ENCODE measurements around the gene CRABP2.

Gene CRABP2

DNA sequence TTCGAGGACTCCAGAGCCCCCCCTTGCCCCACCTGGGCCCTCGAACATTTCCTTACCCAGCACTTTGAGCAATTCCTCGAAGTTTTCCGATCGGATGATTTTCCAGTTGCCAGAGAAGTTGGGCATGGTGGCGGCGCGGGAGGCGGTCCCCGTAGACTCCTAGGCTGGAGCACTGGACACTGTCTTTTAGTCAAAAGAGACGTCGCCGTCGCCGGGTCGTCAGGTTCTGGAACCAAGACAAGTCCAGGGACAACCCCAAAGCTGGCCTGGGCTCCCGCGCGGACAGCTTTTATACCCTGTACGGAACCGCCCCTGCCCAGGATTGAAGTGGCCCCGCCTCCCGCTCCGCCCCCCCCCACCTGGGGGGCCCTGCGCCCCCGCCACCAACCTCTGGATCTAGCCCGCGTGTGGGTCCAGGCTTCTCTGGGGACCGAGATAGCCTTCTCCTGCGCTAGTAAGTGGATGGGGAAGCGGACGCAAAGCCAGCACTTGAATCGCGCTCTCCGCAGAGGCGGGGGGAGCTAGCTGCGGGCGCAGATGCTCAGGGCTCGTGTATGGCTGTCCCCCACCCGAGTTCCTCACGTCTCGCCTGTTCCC lies at the start of gene CRABP2:
Gene CRABP2, minus strand, starts transcription at position 263 of the 597 bp plus-strand sequence. Its CDS starts 137 bp downstream, at position 126.
- FAIRE-seq (no peak), DNase-seq (ENCODE audit: low spot score) (no peak)

DNA sequence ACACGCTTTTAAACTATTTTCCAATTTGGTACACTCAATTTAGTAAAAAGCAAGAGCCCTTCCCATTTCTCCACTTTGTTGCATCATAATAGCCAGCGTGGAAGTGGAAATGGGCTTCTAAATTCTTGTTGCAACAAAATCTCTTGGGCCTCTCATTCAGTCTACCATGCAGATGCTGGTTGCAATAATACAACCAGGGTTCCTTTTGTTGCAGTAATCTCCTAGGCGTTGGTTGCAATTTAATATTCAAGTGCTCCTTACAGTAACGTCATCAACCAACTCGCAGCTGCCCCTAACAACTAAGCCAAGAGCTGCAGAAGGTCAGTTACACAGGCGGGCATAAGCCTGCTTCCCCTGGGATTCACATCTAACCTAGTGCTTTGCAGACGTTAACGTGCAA lies 48.8 kb upstream of the CRABP2 start:
- FAIRE-seq (no peak), DNase-seq (ENCODE audit: low spot score) (no peak)

DNA sequence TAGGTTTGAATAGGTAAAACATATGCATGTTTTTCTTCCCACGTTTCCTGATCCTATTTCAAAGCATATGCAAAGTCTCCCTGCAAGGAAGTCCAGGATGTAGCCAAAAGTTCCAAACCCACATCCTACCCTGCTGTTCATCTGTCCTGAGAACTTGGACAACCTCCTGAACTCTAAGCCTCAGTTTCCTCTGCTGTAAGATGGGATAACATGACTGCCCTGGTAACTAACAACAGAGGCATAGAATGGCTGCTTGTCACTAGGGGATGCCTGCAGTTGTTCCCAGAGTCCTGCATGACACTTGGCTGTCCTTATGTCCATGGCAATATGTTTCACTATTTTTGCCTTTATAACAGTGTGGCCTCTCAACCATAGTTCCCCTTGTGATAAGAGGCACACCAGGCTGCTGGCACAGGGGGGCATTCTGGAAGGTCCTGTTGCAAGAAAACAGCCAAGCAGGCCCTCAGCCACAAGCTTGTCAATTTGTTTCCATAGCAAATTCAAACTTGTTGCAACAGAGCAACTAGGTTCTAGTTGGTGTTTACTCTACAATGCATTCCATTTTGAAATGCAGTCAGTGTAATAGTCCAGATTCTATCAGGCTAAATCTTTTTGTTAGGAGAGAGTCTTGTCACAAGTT lies 47.6 kb upstream of the CRABP2 start:
- FAIRE-seq = no peak
- DNase-seq (ENCODE audit: low spot score) = no peak

GRCh38 chr1:156751757-156752481 lies 46.5 kb upstream of the CRABP2 start:
- DNase-seq (ENCODE audit: low spot score) (peak; percentile 89), FAIRE-seq (no peak)

- DNase-seq (ENCODE audit: low spot score) (no peak), FAIRE-seq (no peak)
Measured at GRCh38 chr1:156751451-156751756, 46.0 kb upstream of the CRABP2 start, which contains the start of gene HDGF. HDGF (minus strand) TSS chr1:156751675; CDS start chr1:156751429, 246 bp downstream.

GRCh38 chr1:156750711-156751450 lies 45.5 kb upstream of the CRABP2 start:
- no peak for DNase-seq (ENCODE audit: low spot score)
- FAIRE-seq = no peak

- no peak for FAIRE-seq
Measured at GRCh38 chr1:156750191-156750672, 44.8 kb upstream of the CRABP2 start.

DNA sequence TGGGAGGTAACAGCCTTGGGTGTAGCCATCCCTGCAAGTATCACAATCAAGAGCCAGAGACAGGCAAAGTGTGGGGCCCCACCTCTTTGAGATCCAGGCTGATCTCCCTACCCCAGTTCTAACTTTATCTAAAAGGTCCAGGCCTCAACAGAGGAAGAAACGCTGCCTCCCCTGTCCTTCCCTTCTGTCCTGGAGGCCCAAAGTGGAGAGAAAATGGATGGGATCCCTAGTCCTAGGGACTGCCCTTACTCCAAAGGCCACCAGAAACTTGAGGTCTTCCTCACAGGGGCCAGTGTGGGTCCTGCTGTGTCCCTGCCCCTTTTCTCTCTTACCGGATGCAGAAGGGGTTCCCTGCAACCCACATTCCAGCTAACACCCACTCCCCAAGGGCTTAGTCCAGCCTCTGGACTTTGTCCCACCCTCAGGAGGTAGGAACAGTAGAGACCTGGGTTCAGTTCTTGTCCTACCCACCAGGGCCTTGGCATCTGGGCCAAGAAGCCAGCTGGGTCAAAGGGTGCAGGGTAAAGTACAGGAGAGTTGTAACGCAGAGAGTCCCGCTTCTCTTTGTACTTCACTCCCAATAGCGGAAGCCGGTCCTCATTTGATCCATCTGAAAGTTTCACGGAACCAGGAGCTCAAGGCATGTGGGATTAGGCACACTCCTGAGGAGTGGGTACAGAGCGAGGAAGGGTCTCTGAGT lies 44.2 kb upstream of the CRABP2 start:
- FAIRE-seq (no peak), DNase-seq (ENCODE audit: low spot score) (peak; percentile 33)

More at GRCh38 chr1:156750191-156750672, 44.8 kb upstream of the CRABP2 start:
- DNase-seq (ENCODE audit: low spot score) = peak; percentile 48

- no peak for FAIRE-seq
- DNase-seq (ENCODE audit: low spot score) = peak; percentile 85
Measured at GRCh38 chr1:156748670-156749418, 43.5 kb upstream of the CRABP2 start.

DNA sequence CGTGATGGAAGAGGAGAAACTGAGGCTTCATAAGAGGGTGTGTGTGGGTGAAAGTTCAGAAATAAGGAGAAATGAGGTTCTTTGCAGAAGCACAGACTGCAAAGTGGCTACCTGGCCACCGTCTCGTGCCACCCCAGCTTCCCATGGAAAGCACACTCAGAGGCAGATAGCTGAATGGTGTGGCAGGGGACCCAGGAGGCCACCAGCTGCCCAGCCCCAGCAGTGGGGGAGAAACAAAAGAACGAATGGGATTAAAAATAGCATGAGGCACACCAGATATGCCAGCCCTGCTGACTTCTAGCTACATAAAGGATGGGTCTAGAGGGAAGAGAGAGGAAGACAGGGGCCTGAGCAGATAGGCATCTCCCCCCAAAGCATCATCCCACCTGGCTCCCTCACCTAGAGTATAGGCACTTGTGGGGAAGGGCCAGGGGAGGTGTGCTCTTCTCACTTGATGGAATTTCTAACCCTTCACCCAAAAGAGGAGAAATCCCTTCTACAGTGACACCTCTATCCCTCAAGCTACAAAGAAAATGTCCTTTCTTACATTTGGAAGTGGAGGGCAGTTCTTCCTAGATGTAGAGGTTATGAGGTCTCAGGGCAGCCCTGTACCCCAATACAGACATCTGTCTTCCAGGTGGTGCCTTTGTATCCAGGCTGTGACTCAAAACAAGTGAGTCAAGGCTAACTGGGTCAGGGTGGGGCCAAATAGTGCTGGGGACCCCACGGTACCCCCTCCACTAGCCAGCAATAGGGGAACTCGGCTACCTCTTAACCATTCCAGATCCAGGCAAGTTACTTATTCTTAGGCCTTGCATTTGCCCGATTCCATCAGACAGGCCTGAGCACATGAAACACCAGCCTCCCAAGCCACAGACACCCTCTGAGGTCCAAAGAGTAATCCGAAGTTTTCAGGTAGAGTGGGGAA lies 42.6 kb upstream of the CRABP2 start:
- no peak for FAIRE-seq
- no peak for DNase-seq (ENCODE audit: low spot score)

- DNase-seq (ENCODE audit: low spot score) (peak; percentile 96), FAIRE-seq (no peak)
Measured at GRCh38 chr1:156746728-156747631, 41.6 kb upstream of the CRABP2 start.

GRCh38 chr1:156746406-156746727 lies 41.0 kb upstream of the CRABP2 start:
- no peak for DNase-seq (ENCODE audit: low spot score)
- no peak for FAIRE-seq

GRCh38 chr1:156745881-156746280 lies 40.5 kb upstream of the CRABP2 start:
- FAIRE-seq (no peak), DNase-seq (ENCODE audit: low spot score) (no peak)

- no peak for FAIRE-seq
- DNase-seq (ENCODE audit: low spot score) = no peak
Measured at GRCh38 chr1:156744786-156745419, 39.5 kb upstream of the CRABP2 start.

DNA sequence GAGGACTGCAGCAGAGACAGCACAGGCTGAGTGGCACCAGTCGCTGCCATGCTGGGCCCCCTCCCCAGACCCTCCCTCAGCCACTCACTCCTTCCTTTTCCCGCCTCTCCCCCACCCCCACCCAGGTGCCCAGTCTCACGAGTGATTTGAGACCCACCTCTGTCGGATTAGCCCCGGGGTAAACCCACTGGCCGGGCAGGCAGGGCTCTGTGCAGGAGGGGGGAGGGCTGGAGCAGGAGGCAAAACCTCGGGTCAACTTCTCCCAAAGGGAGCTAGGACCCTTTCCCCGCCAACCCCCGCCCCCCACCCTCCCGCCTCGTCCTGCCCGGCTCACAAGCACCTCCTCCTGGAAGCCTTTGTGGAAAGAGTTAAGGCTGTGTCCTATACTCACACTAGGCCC lies 39.0 kb upstream of the CRABP2 start:
- no peak for DNase-seq (ENCODE audit: low spot score)
- no peak for FAIRE-seq

GRCh38 chr1:156743367-156744302 lies 38.3 kb upstream of the CRABP2 start:
- DNase-seq (ENCODE audit: low spot score) = no peak
- FAIRE-seq = no peak

GRCh38 chr1:156742801-156743200 lies 37.4 kb upstream of the CRABP2 start:
- FAIRE-seq (no peak), DNase-seq (ENCODE audit: low spot score) (no peak)
